Stimulated activated CD4-positive, alpha-beta T cell treated with anti-CD3 and anti-CD28 coated beads, Interleukin-1b, Interleukin-23, amount 100 ng/mL, for 1 hour (primary cell): ENCODE data around the gene ZNFX1.
"Not testable (repeated sequence)": the region's sequence is repeated elsewhere in the genome, so short reads cannot be mapped to it uniquely, and the experiment has no call there.

Experiments
- DNase-seq, 2 donors: peaks; one replicate each; pipeline ENCODE4 v3.0.0-alpha.2; 2020; ENCODE audit warnings: low read depth in 2 of 2

ZNFX1 gene

DNA sequence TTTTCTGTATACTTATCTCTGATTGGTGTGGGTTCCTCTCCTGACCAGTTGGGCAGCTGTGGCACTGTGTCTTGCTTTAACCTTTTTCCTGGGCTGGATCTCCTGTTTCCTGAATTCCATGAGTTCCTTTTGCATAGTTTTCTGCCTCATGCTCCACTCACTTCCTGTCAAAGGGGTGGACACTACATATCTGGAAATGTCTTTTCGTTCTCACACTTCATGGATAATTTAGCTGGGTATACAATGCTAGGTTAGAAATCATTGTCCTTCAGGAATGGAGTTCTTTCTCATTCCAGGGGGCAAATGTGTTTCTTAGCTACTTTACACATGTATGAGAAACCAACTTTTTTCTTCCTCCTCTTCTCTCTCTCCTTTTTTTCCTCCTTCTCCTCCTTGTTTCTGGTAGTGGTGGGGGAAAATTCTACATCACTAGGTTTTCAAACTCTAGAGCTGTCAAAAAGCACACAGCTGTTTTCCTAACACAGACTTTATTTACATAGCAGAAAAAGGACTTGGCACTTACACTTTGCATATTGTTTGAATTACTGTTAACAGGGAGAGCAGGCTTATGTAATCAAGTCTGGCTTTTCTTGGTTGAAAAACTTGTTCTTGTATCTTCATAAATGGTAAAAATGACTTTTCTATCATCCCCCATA, 67.6 kb downstream of the ZNFX1 start:
- DNase-seq, result no peak

DNA sequence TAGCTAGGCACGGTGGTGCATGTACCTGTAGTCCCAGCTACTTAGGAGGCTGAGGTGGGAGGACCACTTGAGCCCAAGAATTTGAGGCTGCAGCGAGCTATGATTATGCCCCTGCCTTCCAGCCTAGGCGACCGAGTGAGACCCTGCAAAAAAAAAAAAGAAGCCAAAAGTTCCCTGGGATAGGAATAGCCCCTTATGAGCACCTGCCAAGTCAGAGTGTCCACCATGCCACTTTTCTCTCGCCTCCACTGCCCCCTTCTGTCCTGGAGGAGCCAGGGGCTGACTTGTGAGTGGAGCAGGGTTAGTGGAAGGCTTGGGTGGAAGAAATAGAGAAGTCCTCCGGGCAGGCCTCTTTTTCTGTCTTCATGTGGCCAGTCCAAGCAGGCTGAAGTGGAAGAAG, 70.8 kb downstream of the ZNFX1 start:
- no peak for DNase-seq

DNA sequence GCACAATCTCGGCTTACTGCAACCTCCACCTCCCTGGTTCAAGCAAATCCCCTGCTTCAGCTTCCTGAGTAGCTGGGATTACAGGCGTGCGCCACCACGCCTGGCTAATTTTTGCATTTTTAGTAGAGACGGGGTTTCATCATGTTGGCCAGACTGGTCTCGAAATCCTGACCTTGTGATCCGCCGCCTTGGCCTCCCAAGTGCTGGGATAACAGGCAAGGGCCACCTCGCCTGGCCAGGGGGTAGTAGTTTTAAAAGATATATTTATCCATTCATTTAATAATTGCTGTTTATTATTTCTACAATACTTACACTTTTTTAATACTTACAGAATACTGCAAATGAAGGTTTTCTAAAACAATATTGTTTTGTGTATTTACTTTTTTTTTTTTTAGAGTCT, 74.1 kb downstream of the ZNFX1 start:
- DNase-seq, result no peak

DNA sequence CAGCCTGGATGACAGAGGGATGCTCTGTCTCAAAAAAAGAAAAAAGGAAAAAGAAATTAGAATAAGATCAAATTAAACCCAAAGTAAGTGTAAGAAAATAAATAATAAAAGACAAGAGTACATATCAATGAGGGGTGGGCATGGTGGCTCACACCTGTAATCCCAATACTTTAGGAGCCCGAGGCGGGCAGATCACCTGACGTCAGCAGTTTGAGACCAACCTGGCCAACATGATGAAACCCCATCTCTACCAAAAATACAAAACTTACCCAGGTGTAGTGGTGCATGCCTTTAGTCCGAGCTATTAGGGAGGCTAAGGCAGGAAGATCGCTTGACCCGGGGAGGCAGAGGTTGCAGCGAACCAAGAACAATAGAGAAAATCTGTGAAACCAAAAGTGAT, 74.8 kb downstream of the ZNFX1 start:
- DNase-seq, result no peak

DNA sequence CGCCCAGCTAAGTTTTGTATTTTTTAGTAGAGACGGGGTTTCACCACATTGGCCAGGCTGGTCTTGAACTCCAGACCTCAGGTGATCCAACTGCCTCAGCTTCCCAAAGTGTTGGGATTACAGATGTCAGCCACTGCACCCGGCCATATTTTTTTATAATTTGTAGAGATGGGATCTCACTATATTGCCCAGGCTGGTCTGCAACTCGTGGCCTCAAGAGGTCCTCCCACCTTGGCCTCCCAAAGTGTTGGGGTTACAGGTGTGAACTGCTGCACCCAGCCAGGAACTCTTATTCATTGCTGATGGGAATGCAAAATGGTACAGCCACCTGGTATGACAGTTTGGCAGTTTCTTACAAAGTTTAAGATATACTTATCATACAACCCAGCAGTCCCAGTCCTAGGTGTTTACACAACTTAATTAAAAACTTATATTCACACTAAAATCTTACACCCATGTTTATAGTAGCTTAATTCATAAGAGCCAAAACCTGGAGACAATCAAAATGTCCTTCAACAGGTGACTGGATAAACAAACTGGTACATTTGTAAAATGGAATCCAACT, 78.0 kb downstream of the ZNFX1 start:
- no peak for DNase-seq

DNA sequence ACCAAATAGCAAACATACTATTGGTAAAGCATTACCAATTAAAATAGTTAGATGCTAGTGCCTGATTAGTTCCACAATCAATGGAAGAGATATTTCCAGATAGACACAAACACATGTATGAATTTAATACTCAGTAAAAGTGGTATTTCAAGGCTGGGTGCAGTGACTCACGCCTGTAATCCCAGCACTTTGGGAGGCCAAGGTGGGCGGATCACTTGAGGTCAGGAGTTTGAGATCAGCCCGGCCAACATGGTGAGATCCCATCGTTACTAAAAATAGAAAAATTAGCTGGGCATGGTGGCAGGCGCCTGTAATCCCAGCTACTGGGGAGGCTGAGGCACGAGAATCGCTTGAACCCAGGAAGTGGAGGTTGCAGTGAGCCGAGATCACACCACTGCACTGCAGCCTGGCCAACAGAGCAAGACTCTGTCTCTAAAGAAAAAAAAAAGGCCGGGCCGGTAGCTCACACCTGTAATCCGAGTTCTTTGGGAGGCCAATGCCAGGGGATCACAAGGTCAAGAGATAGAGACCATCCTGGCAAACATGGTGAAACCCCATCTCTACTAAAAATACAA, 84.8 kb downstream of the ZNFX1 start:
- DNase-seq, result not testable (repeated sequence)
